ENCODE data around the gene DCANP1.

GRCh38 chr5:135434591-135435466, 12.3 kb downstream of the DCANP1 start:
- TF ChIP-seq EZH2phosphoT487 (IDR thresholded peaks at IDR 0.05; ENCODE audit: borderline replicate concordance, low read depth, low read length): no peak
- TF ChIP-seq CTCF (conservative IDR thresholded peaks at IDR 0.05; ENCODE audit: low read length): no peak
